ENCODE results near the gene TMEM200B. TPM values are rescaled to one million over a fixed set of nuclear protein-coding genes. Genes with fewer than 3 reads are reported as not detected.

The TMEM200B gene
- total RNA-seq, 4 donors from 2014 or later: 0.91 to 5.3 (median 3.4) TPM

DNA sequence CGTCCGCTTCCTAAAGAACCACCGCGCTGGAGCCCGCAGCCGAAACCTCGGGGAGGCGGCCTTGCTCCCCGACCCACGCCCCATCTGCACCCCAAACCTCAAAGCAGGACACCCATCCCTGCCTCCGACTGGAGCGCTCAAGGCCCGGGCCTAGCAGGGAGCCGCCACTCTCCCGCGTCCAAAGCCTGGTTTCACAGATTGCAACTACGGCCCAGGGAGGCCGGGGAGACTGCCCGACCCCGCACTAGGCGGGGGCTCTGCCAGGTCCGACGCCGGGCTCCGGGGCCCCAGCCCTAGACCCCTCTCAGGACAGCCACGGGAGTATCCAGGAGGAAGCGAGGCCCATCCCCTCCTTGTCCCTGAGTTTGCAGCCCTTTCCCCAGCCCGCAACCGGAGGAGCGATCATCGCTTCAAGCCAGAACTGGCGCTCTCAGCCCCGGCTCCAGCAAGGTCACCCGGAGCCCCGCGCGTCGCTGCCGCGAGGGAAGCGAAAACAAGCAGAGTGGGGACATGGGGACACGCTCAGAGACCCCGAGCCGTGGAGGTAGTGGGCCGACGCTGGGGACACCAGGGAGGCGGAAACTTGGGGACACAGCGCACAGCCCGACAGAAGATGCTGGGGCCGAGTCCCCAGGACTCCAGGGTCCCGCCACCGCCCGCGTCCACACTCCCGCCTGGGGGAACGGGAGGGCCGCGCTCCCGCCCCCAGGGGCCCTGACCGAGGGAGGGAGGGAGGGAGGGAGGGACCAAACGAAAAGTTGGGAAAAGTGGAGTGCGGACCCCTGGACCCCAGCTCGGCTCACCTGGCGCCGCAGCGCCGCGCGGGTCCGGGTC, 433 bp downstream of the TMEM200B start:
- intact Hi-C loops (cut with DNase I): loop anchor here (10.0 kb wide), 1 partner anchor 62 kb away; the partner anchor contains the start of gene SRSF4
- DNase-seq: no peak
- H3K4me3 ChIP-seq: peak overlapping the region; percentile 28 to 82 (median 66)
- TF ChIP-seq, protein P1, sequence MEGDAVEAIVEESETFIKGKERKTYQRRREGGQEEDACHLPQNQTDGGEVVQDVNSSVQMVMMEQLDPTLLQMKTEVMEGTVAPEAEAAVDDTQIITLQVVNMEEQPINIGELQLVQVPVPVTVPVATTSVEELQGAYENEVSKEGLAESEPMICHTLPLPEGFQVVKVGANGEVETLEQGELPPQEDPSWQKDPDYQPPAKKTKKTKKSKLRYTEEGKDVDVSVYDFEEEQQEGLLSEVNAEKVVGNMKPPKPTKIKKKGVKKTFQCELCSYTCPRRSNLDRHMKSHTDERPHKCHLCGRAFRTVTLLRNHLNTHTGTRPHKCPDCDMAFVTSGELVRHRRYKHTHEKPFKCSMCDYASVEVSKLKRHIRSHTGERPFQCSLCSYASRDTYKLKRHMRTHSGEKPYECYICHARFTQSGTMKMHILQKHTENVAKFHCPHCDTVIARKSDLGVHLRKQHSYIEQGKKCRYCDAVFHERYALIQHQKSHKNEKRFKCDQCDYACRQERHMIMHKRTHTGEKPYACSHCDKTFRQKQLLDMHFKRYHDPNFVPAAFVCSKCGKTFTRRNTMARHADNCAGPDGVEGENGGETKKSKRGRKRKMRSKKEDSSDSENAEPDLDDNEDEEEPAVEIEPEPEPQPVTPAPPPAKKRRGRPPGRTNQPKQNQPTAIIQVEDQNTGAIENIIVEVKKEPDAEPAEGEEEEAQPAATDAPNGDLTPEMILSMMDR (IDR thresholded peaks at IDR 0.05): no peak
- no peak for TF ChIP-seq POLR2A (IDR thresholded peaks at IDR 0.05)
- H3K27ac ChIP-seq: peak overlapping the region; percentile 79 to 97 (median 90)
- peaks cover 28 to 57% (median 38%) of the 10 kb centered on the region in 3 donors for H3K4me1 ChIP-seq
- WGBS, 2 donors: 0% methylated on average over 2 of the region's 70 CpGs; no CpG with 5 or more reads in 1 of the 2 donors
- H3K9me3 ChIP-seq: no peaks in the 10 kb centered on the region
- peaks cover 0 to 13% (median 0%) of the 10 kb centered on the region in 3 donors for H3K36me3 ChIP-seq
- peaks cover 0 to 49% (median 0%) of the 10 kb centered on the region in 4 donors for H3K27me3 ChIP-seq

DNA sequence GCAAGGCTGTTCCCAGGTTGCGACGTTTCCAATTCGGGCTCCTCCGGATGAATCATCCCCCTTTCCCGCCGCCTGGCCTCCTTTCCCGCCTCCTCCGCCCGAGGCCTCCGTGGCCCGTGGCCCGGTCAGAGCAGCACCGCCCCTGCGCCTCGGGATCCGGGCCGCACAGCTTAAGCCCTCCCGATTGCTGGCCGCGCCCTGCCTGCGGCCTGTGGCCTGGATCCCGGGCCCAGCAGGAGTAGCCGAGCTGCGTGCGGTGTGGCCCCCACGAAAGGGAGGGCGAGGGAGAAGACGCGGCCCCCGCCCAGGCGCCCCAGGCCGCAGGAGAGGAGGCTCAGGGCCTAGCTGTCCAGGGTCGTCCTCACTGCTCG, 1.0 kb downstream of the TMEM200B start:
- Histone ChIP-seq H3K27me3 (peaks cover 0 to 49% (median 0%) of the 10 kb centered on the region in 4 donors), H3K9me3 (no peaks in the 10 kb centered on the region), H3K4me3 (peak overlapping the region; percentile 28 to 82 (median 66)), H3K36me3 (peaks cover 0 to 19% (median 0%) of the 10 kb centered on the region in 3 donors), H3K27ac (peak overlapping the region; percentile 79 to 97 (median 90)), H3K4me1 (peaks cover 28 to 57% (median 38%) of the 10 kb centered on the region in 3 donors)
- WGBS, 2 donors: no CpG with 5 or more reads among the region's 34 CpGs
- TF ChIP-seq, protein P1 (IDR thresholded peaks at IDR 0.05): no peak
- TF ChIP-seq POLR2A (IDR thresholded peaks at IDR 0.05): peak in 1 of 4 donors; percentile 57
- no peak for DNase-seq
- intact Hi-C loops (cut with DNase I): loop anchor here (10.0 kb wide), 1 partner anchor 62 kb away; the partner anchor contains the start of gene SRSF4

GRCh38 chr1:29121936-29122681, 1.6 kb downstream of the TMEM200B start:
- H3K27me3 ChIP-seq: peaks cover 0 to 49% (median 0%) of the 10 kb centered on the region in 4 donors
- no peak for DNase-seq
- 3% methylated on average over 10 of the region's 81 CpGs; no CpG with 5 or more reads in 1 of the 2 donors for WGBS, 2 donors
- intact Hi-C loops (cut with DNase I): loop anchor here (10.0 kb wide), 1 partner anchor 63 kb away; the partner anchor contains the start of gene SRSF4
- H3K9me3 ChIP-seq: no peaks in the 10 kb centered on the region
- peaks cover 0 to 25% (median 0%) of the 10 kb centered on the region in 3 donors for H3K36me3 ChIP-seq
- H3K4me1 ChIP-seq: peaks cover 28 to 57% (median 38%) of the 10 kb centered on the region in 3 donors
- TF ChIP-seq POLR2A (IDR thresholded peaks at IDR 0.05): no peak
- TF ChIP-seq, protein P1 (IDR thresholded peaks at IDR 0.05): no peak
- H3K4me3 ChIP-seq: peak overlapping the region; percentile 28 to 82 (median 66)
- peak overlapping the region; percentile 79 to 97 (median 90) for H3K27ac ChIP-seq

- Histone ChIP-seq H3K4me1 (peaks cover 28 to 57% (median 38%) of the 10 kb centered on the region in 3 donors), H3K27me3 (peaks cover 0 to 49% (median 0%) of the 10 kb centered on the region in 4 donors), H3K36me3 (peaks cover 0 to 31% (median 0%) of the 10 kb centered on the region in 3 donors), H3K9me3 (no peaks in the 10 kb centered on the region), H3K4me3 (peak overlapping the region; percentile 28 to 82 (median 66)), H3K27ac (peak overlapping the region; percentile 79 to 97 (median 90))
- TF ChIP-seq POLR2A (IDR thresholded peaks at IDR 0.05): no peak
- TF ChIP-seq, protein P1 (IDR thresholded peaks at IDR 0.05): no peak
- DNase-seq: no peak
- intact Hi-C loops (cut with DNase I): loop anchor here (10.0 kb wide), 1 partner anchor 63 kb away; the partner anchor contains the start of gene SRSF4
- no CpG with 5 or more reads among the region's 59 CpGs for WGBS, 2 donors
Measured at GRCh38 chr1:29121516-29121935, 2.2 kb downstream of the TMEM200B start.
